Adipocyte (in vitro differentiated cells): ENCODE measurements around the gene CAV3.

Experiments
- DNase-seq: peaks from one replicate; pipeline ENCODE4 v3.0.0-alpha.2; 2015; ENCODE audit warnings: low read depth
- H3K27me3 ChIP-seq: replicated peaks from 2 replicates; pipeline ENCODE4 v1.7.0; 2013; ENCODE audit warnings: mild to moderate bottlenecking, low read length, moderate library complexity; ENCODE audit not compliant: control insufficient read depth, insufficient read depth
- H3K36me3 ChIP-seq: 2 replicates; pipeline ENCODE4 v1.7.0; 2013; ENCODE audit warnings: low read length, mild to moderate bottlenecking, moderate library complexity; ENCODE audit not compliant: control insufficient read depth, insufficient read depth, severe bottlenecking
- H3K4me1 ChIP-seq: 2 replicates; pipeline ENCODE4 v1.7.0; 2013; ENCODE audit warnings: mild to moderate bottlenecking, low read length, moderate library complexity; ENCODE audit not compliant: control insufficient read depth, insufficient read depth
- H3K4me3 ChIP-seq: 2 replicates; pipeline ENCODE4 v1.7.0; 2013; ENCODE audit warnings: mild to moderate bottlenecking, low read length, moderate library complexity
- H3K9ac ChIP-seq: 2 replicates; pipeline ENCODE4 v1.7.0; 2013; ENCODE audit warnings: mild to moderate bottlenecking, low read length, moderate library complexity
- H3K9me3 ChIP-seq: 2 replicates; pipeline ENCODE4 v1.7.0; 2013; ENCODE audit warnings: mild to moderate bottlenecking, low read length, moderate library complexity; ENCODE audit not compliant: control insufficient read depth

The CAV3 gene

GRCh38 chr3:8765528-8765927 lies 31.9 kb downstream of the CAV3 start:
- H3K4me3 ChIP-seq, result no peak overlapping the region
- DNase-seq, result no peak
- H3K9me3 ChIP-seq, result no peaks in the 10 kb centered on the region
- peaks cover 4% of the 10 kb centered on the region for H3K27me3 ChIP-seq
- H3K4me1 ChIP-seq, result peaks cover 22% of the 10 kb centered on the region
- no peak overlapping the region for H3K9ac ChIP-seq
- H3K36me3 ChIP-seq, result no peaks in the 10 kb centered on the region

DNA sequence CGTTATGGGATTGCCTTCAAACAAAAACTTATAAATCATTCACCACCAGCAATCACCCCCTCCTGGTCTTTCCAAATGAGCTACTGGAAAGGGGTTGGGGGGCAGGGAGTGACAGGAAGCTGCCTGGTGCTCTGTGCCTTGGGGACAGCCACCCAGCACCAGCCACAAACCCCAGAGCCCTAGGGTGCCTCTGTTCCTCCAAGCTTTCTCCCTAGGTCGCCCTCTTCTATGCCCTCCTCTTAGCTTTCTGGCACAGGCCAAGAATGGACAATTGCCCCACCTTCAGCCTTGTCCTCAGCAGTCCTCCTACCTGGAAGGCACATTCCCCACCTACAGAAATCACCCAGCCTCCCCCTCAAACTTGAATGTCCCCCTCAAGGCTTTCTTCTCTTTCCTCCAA lies 32.5 kb downstream of the CAV3 start:
- no peak for DNase-seq
- Histone ChIP-seq H3K36me3 (no peaks in the 10 kb centered on the region), H3K9ac (peak overlapping the region; percentile 19), H3K9me3 (no peaks in the 10 kb centered on the region), H3K4me3 (peak overlapping the region; percentile 81), H3K27me3 (peaks cover 4% of the 10 kb centered on the region), H3K4me1 (peaks cover 22% of the 10 kb centered on the region)

DNA sequence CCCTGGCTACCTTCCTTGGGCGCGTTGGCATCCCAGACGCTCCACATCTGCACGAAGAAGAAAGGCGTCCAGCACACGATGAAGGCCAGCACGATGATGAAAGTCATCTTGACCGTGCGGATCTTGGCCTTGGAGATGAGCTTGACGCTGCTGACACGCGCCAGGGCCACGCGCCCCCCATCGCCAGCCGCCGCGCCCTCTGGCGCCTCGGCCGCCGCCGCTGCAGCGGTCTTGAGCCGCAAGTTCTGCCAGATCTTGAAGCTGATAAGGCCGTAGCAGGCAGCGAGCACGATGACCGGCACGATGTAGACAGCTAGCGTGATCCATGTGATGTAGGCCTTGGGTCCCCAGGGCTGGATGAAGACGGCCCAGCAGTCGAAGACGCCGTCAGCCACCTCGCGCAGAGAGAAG lies 33.7 kb downstream of the CAV3 start:
- Histone ChIP-seq H3K36me3 (no peaks in the 10 kb centered on the region), H3K9me3 (no peaks in the 10 kb centered on the region), H3K4me3 (peak overlapping the region; percentile 81), H3K27me3 (peaks cover 4% of the 10 kb centered on the region), H3K4me1 (peaks cover 22% of the 10 kb centered on the region), H3K9ac (peak overlapping the region; percentile 72)
- no peak for DNase-seq

GRCh38 chr3:8767667-8768363 lies 34.2 kb downstream of the CAV3 start:
- H3K9ac ChIP-seq, result peak overlapping the region; percentile 72
- peaks cover 4% of the 10 kb centered on the region for H3K27me3 ChIP-seq
- H3K4me1 ChIP-seq, result peaks cover 22% of the 10 kb centered on the region
- H3K9me3 ChIP-seq, result no peaks in the 10 kb centered on the region
- no peaks in the 10 kb centered on the region for H3K36me3 ChIP-seq
- DNase-seq, result peak; percentile 46
- H3K4me3 ChIP-seq, result peak overlapping the region; percentile 81

DNA sequence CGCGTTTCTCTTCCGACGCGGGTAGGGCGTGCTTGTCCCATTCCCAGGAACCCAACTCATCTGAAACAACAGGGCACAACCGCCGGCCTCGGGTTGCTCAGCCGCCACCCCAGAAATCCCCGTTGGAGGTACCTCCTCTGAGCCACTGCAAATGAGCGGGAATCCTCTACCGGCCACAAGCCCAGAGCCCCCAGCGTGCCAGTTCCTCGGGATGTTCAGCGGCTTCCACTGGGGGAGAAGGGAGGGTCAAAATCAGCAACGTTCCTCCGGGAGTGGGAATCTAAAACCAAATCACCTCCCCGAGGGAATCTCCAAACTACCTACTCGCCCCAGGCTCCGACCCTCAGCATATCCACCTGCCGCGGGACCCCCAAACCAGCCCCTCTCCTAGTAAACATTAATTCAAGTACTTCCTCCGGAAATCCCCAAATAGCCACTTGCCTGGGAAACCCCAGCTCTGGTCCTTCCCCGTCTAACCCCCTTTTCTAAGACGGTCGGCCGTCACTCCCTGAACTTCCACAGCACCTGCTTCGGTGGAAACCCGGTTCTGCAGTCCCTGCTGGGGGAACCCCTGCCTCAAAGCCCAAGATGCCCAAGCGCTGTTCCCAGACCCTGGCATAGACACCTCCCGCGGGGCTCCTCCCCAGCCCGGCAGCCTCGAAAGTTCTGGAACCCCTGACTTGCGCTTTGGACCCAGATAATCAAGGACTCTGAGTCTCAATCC lies 34.9 kb downstream of the CAV3 start:
- Histone ChIP-seq H3K4me3 (peak overlapping the region; percentile 81), H3K36me3 (no peaks in the 10 kb centered on the region), H3K9ac (peak overlapping the region; percentile 72), H3K9me3 (no peaks in the 10 kb centered on the region), H3K4me1 (peaks cover 22% of the 10 kb centered on the region), H3K27me3 (peaks cover 4% of the 10 kb centered on the region)
- peak; percentile 38 for DNase-seq

DNA sequence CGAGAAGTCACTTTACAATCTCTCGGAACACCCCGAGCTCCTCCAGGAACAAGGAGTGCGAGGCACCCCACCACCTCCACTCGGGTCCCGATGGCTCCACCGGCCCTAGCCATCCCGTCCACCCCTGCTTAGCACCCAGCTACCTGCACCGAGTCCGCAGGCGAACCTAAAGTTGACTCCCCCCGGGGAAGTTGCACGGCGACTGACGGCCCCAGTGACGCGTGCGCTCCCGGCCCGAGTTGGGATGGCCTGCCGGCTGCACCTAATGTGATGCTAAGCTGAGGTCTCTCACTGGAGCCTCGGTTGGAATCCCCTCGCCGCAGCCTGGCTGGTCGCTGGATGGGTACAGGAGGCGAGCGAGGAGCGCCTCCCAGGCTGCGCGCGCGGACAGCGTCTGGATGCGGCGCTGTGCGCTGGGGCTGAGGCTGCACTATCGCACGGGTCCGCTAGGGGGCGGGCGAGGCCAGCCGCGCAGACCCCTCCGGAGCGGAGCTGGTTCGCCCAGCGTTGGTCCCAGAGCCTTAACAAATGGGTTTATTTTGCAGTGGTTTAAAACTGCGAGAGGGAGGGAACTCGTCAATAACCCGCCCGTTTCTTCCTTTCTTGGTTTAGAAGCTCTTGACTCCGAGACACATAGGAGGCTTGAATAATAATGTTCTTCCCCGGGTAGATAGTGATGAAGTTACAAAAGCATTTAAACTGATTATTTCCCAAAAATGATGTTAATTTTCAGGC lies 35.7 kb downstream of the CAV3 start, which contains the start of gene OXTR:
TSS of gene OXTR (minus strand) at position 526 of the 735 bp plus-strand sequence. CDS start 1,426 bp downstream, outside the sequence.
- peaks cover 26% of the 10 kb centered on the region for H3K4me1 ChIP-seq
- no peaks in the 10 kb centered on the region for H3K36me3 ChIP-seq
- DNase-seq, result peak; percentile 93
- H3K4me3 ChIP-seq, result peak within 1 kb of the TSS; percentile 81
- H3K9me3 ChIP-seq, result no peaks in the 10 kb centered on the region
- H3K9ac ChIP-seq, result peak within 1 kb of the TSS; percentile 72
- H3K27me3 ChIP-seq, result peaks cover 4% of the 10 kb centered on the region

DNA sequence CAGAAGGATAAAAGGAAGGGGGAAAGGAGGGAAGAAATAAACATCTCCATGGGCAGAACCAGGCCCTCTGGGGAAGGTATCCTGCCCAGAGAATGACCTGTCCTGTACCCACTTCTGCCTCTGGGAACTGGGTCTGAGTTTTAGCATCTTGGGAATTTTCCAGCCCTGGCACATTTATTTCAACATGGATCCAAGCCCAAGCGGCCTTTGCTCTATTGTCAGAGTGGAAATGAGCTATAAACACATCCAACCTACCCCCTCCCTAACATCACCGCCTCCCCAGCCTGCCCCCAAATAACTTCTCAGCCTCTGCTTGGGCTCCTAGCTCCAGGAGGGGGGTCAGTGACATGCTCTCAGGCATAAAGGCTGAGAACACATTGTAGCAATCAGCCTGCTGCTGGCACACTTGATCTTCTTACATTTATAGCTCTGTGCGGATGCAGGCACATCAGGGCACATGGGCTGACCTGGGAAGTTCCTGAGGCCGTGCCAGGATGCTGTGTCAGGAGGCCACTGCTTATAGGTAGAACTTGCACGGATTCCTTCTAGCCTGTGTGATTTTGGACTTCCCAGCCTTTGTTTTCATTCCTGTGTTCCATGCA lies 40.4 kb downstream of the CAV3 start:
- Histone ChIP-seq H3K27me3 (peaks cover 10% of the 10 kb centered on the region), H3K4me3 (no peak overlapping the region), H3K36me3 (no peaks in the 10 kb centered on the region), H3K9ac (no peak overlapping the region), H3K4me1 (peaks cover 21% of the 10 kb centered on the region), H3K9me3 (no peaks in the 10 kb centered on the region)
- DNase-seq, result no peak

- Histone ChIP-seq H3K9me3 (no peaks in the 10 kb centered on the region), H3K9ac (no peak overlapping the region), H3K36me3 (no peaks in the 10 kb centered on the region), H3K4me3 (no peak overlapping the region), H3K27me3 (peaks cover 10% of the 10 kb centered on the region), H3K4me1 (peaks cover 18% of the 10 kb centered on the region)
- no peak for DNase-seq
Observed at GRCh38 chr3:8775181-8775580, 41.6 kb downstream of the CAV3 start.

- Histone ChIP-seq H3K9ac (no peak overlapping the region), H3K36me3 (no peaks in the 10 kb centered on the region), H3K4me3 (no peak overlapping the region), H3K9me3 (no peaks in the 10 kb centered on the region), H3K4me1 (peaks cover 22% of the 10 kb centered on the region), H3K27me3 (peaks cover 10% of the 10 kb centered on the region)
- no peak for DNase-seq
Observed at GRCh38 chr3:8775602-8776001, 42.0 kb downstream of the CAV3 start.

- peaks cover 25% of the 10 kb centered on the region for H3K4me1 ChIP-seq
- no peaks in the 10 kb centered on the region for H3K9me3 ChIP-seq
- no peak overlapping the region for H3K4me3 ChIP-seq
- H3K27me3 ChIP-seq, result peaks cover 10% of the 10 kb centered on the region
- H3K9ac ChIP-seq, result no peak overlapping the region
- H3K36me3 ChIP-seq, result no peaks in the 10 kb centered on the region
- peak; percentile 77 for DNase-seq
Observed at GRCh38 chr3:8776406-8776805, 42.8 kb downstream of the CAV3 start.
